Thymus (tissue), 11 donors: ENCODE measurements around the gene USP35. TPM values are rescaled to one million over a fixed set of nuclear protein-coding genes. Genes with fewer than 3 reads are reported as not detected.

Experiments
- DNase-seq, 9 donors: peaks; one replicate each; pipeline ENCODE4 v3.0.0-alpha.2; 2013; ENCODE audit warnings: low spot score in 9 of 9, low read depth in 6 of 9, missing footprints in 1 of 9
- H3K27ac ChIP-seq, 2 donors: one replicate each; pipeline ENCODE4 v1.5.1; 2013; ENCODE audit warnings: control low read depth in 1 of 2, low read depth in 1 of 2, low read length in 1 of 2, mild to moderate bottlenecking in 1 of 2, moderate library complexity in 1 of 2
- H3K27me3 ChIP-seq, 2 donors: one replicate each; pipeline ENCODE4 v1.5.1; 2013; ENCODE audit warnings: low read length in 1 of 2; ENCODE audit not compliant: control insufficient read depth in 2 of 2, insufficient read depth in 1 of 2
- H3K36me3 ChIP-seq, 2 donors: one replicate each; pipeline ENCODE4 v1.5.1; 2013; ENCODE audit warnings: low read length in 1 of 2, mild to moderate bottlenecking in 1 of 2, moderate library complexity in 1 of 2; ENCODE audit not compliant: control insufficient read depth in 2 of 2, insufficient read depth in 2 of 2
- H3K4me1 ChIP-seq, 2 donors: one replicate each; pipeline ENCODE4 v1.5.1; 2013; ENCODE audit warnings: low read length in 2 of 2; ENCODE audit not compliant: control insufficient read depth in 2 of 2, insufficient read depth in 2 of 2
- H3K4me3 ChIP-seq, 2 donors: one replicate each; pipeline ENCODE4 v1.5.1; 2013; ENCODE audit warnings: low read length in 2 of 2, control low read depth in 1 of 2, mild to moderate bottlenecking in 1 of 2
- H3K9me3 ChIP-seq, 2 donors: one replicate each; pipeline ENCODE4 v1.5.1; 2013; ENCODE audit warnings: low read length in 1 of 2, mild to moderate bottlenecking in 1 of 2; ENCODE audit not compliant: control insufficient read depth in 2 of 2, insufficient read depth in 1 of 2
- WGBS: extraction: QIAGEN DNeasy Blood & Tissue Kit; methylation state at CpG from one replicate; pipeline ENCODE4 v1.1.7; 2013; 5-methylcytosine and 5-hydroxymethylcytosine counted together
- polyA plus RNA-seq: library from polyadenylated mRNA; stranded (reverse); fragments of 200-250 nt; gene quantifications from one replicate; pipeline ENCODE4 v1.2.3, GENCODE V29; 2013
- total RNA-seq: library from RNA; stranded (reverse); fragments of 120-200 nt; gene quantifications from one replicate; pipeline ENCODE4 v1.2.4, GENCODE V29; 2013
- donor health status: healthy.

Gene USP35
- total and polyA plus RNA-seq, 2 donors = 3.4 to 13.1 TPM

DNA sequence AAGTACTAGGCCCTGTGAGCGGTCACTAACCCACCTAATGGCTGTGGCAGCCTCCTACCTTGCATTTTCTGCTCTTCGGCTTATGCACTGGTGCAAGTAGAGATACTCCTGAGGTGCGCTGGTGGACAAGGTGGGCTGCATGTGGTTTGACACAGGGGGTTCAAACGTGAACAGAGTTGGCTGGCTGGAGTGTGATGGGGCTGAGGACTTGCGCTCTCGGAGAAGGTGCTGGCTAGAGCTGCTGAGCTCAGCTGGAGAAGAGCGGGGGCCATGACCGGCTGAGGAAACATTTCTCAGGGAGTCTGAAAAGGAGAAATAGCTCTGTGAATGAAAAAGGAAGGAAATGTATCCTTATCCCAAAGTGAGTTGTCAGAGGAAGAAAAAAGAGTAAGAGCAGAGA lies 61.4 kb downstream of the USP35 start:
- 98% methylated on average over 8 of the region's 8 CpGs for WGBS
- H3K9me3 ChIP-seq = no peaks in the 10 kb centered on the region
- H3K36me3 ChIP-seq = peaks cover 5 to 33% of the 10 kb centered on the region in 2 donors
- no peak overlapping the region for H3K4me3 ChIP-seq
- H3K27me3 ChIP-seq = no peaks in the 10 kb centered on the region
- no peaks in the 10 kb centered on the region for H3K4me1 ChIP-seq
- H3K27ac ChIP-seq = no peak overlapping the region
- no peak for DNase-seq

DNA sequence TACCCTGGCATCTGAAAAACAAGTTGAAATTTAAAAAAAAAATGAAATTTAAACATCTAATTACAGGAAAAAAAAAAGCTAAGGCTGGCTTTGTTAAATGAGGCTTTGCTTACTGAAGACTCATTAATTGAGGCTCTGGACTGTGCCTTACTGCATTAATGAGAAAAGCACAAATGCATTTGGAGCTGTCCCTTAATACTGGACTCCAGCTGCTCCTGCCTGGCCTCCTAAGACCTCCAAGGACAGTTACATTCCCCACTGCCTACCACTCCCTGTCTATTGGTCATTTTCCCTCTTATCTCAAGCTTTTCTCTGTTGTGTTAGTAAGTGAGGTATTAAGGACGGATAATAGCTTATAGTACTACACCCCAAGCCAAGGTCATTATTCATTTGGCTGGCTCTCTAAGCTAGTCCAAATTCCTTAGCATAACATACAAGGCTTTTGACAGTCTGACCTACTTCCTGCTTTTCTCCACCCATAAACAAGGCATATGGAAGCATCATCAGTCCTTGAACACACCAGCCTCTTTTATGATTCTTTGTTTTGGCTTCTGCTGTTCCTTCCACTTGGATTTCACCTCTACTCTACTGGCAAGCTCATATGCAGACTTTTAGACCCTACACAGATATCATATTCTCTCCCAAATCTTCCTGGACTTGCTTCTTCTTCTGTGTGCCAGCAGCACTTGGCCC lies 62.5 kb downstream of the USP35 start:
- H3K36me3 ChIP-seq = peaks cover 5 to 31% of the 10 kb centered on the region in 2 donors
- no peak overlapping the region for H3K4me3 ChIP-seq
- no peaks in the 10 kb centered on the region for H3K27me3 ChIP-seq
- DNase-seq = no peak
- WGBS = 96% methylated on average over 1 of the region's 1 CpG
- H3K9me3 ChIP-seq = no peaks in the 10 kb centered on the region
- H3K27ac ChIP-seq = no peak overlapping the region
- H3K4me1 ChIP-seq = no peaks in the 10 kb centered on the region

DNA sequence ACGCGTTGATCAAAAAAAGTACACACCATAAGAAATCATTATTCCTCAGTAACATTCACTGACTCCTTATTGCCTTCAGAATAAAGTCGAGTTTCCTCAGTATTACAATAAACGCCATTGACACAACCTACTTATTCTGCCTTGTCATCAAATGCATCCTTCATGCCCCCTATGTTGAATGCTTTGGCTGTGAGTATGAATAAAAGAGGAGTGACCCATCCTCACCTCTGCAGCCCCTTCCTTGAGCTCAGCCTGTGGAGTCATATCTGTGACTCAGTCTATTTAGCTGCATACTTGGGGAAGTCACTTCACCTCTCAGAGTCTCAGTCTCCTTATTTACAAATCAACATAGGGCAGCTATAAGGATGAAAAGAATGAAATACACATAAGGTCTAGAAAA lies 65.1 kb downstream of the USP35 start:
- H3K27ac ChIP-seq = no peak overlapping the region
- no peak for DNase-seq
- H3K4me1 ChIP-seq = no peaks in the 10 kb centered on the region
- no peaks in the 10 kb centered on the region for H3K27me3 ChIP-seq
- H3K4me3 ChIP-seq = no peak overlapping the region
- peaks cover 5 to 15% of the 10 kb centered on the region in 2 donors for H3K36me3 ChIP-seq
- WGBS = 98% methylated on average over 4 of the region's 4 CpGs
- no peaks in the 10 kb centered on the region for H3K9me3 ChIP-seq

DNA sequence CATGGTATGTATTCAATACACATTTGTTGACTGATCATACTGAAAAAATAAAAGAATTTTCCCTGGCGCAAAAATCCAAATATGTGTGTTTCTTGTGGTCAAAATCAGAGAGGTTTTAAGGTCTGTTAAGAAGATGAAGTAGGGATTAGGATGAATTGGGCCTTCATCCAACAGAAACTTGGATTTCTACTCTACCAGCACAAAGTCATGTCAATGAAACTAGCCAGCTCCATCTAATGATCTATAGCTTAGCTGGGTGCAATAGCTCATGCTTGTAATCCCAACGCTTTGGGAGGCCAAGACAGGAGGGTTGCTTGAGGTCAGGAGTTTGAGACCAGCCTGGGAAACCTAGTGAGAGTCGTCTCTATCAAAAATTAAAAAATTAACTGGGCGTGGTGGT lies 65.5 kb downstream of the USP35 start:
- Histone ChIP-seq H3K4me3 (no peak overlapping the region), H3K9me3 (no peaks in the 10 kb centered on the region), H3K27ac (no peak overlapping the region), H3K27me3 (no peaks in the 10 kb centered on the region), H3K36me3 (peaks cover 5 to 11% of the 10 kb centered on the region in 2 donors), H3K4me1 (no peaks in the 10 kb centered on the region)
- 98% methylated on average over 4 of the region's 4 CpGs for WGBS
- no peak for DNase-seq

DNA sequence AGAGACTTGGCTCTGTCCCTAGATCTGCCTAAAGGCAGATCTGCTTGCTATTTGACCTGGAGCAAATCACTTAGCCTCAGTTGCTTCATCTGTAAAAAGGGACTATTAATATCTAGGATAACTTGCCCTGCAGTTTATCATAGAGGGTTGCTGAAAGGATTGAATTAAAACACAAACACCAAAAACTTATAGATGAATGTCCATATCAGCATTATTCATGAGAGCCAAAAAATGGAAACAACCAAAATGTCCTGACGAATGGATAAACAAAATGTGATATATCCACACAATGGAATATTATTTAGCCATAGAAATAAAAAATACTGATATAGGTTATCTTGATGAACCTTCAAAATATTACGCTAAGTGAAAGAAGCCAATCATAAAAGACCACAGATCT lies 67.2 kb downstream of the USP35 start:
- Histone ChIP-seq H3K9me3 (no peaks in the 10 kb centered on the region), H3K27me3 (no peaks in the 10 kb centered on the region), H3K27ac (no peak overlapping the region), H3K36me3 (no peaks in the 10 kb centered on the region), H3K4me1 (peaks cover 0 to under 1% of the 10 kb centered on the region in 2 donors), H3K4me3 (no peak overlapping the region)
- no peak for DNase-seq
- 98% methylated on average over 2 of the region's 2 CpGs for WGBS

DNA sequence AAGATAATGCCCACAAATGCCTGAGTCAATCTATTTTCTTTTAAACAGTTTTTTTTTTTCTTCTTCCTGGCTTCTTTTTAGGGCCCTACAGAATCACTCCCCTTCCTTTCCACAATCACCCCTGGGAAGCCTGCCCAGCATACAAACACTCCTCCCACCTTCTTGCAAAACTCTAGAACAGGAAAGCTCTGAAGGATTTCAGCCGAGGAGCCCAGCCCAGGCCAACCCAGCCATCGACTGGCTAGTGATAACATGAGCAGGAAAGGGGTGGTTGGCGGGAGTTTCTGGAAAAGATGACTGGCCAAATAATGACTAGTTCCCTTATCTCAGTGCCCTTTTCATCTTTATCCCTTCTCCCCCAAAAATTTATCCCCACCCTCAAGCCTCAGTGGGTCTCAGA lies 68.2 kb downstream of the USP35 start:
- Histone ChIP-seq H3K27ac (no peak overlapping the region), H3K36me3 (no peaks in the 10 kb centered on the region), H3K9me3 (no peaks in the 10 kb centered on the region), H3K4me3 (no peak overlapping the region), H3K4me1 (peaks cover 0 to 4% of the 10 kb centered on the region in 2 donors), H3K27me3 (no peaks in the 10 kb centered on the region)
- 78% methylated on average over 3 of the region's 3 CpGs for WGBS
- DNase-seq = no peak

DNA sequence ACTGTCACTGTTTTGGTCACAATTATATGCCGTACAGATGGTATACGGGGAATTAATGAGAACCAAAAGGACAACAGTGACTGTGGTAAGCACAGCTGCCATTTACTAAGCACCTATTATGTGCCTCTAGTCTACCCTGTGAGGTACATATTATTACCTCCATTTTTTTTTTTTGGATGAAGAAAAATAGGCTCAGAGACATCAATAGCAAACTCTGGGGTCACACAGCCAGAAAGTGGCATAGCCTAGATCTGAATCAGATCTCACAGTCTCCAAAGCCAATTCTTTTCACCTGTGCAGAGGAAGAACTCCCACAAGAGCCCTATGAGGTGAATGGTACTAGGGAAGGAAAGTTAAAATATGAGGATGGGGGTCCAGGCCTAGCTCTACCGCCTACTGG lies 68.9 kb downstream of the USP35 start:
- no peaks in the 10 kb centered on the region for H3K9me3 ChIP-seq
- no peak overlapping the region for H3K4me3 ChIP-seq
- no peaks in the 10 kb centered on the region for H3K27me3 ChIP-seq
- H3K4me1 ChIP-seq = peaks cover 0 to 11% of the 10 kb centered on the region in 2 donors
- no peak overlapping the region for H3K27ac ChIP-seq
- H3K36me3 ChIP-seq = no peaks in the 10 kb centered on the region
- WGBS = 96% methylated on average over 3 of the region's 3 CpGs
- no peak for DNase-seq

DNA sequence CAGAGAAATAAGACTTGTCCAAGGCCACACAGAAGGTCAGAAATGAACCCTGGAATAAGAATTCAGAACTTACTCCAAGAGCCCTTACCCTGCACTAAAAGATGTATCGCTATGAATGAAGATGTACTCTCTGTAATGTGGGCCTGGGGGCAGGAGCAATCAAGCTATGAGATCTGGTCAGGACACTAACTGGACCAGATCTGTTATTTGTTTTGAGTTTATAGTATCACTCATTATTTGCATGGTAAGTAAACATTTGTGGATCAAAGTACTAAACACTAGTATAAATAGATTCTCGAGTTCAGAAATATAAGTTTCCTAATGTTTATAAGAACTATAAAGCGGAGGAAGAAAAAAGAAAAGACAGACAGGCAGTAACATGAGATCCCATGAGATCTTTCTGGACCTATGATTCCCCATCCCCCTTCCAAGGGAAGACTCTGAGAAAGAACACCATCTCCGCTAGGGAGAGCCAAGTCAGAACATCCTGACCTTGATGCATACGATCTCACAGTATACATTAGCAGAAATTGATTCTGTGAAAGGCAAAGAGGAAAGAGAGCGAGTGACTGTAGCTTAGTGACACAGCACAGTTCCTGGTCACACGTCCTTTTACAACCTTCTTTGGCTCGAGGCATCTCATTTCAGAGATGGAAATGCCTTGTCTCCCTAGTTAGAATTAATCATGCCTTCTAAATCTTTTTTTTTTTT lies 71.2 kb downstream of the USP35 start:
- H3K27me3 ChIP-seq = no peaks in the 10 kb centered on the region
- DNase-seq = no peak
- no peak overlapping the region for H3K4me3 ChIP-seq
- no peak overlapping the region for H3K27ac ChIP-seq
- H3K4me1 ChIP-seq = peaks cover 0 to 12% of the 10 kb centered on the region in 2 donors
- WGBS = 95% methylated on average over 8 of the region's 8 CpGs
- no peaks in the 10 kb centered on the region for H3K9me3 ChIP-seq
- H3K36me3 ChIP-seq = no peaks in the 10 kb centered on the region

DNA sequence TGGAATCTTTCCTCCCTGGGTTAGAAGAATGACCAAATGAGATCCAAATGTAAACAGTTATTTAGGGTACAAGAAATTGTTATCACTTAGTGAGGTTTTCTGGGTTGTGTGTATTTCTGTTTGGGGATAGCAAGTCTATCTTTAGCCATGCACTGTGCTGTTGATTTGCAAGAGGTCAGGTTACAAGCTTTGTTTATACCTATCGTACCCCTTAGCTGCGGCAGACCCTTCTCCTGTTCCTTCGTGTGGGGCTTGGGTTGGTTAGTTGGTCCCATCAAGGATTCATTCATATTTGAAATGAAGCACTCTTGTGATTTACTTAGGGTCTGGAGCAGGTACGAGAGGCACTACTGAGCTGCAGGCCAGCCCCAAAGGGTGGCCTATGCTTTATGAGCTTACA lies 72.6 kb downstream of the USP35 start:
- no peak for DNase-seq
- Histone ChIP-seq H3K27me3 (no peaks in the 10 kb centered on the region), H3K9me3 (no peaks in the 10 kb centered on the region), H3K27ac (no peak overlapping the region), H3K36me3 (no peaks in the 10 kb centered on the region), H3K4me3 (no peak overlapping the region), H3K4me1 (peaks cover 0 to 15% of the 10 kb centered on the region in 2 donors)
- WGBS = 95% methylated on average over 4 of the region's 4 CpGs
